Measurements from ENCODE around the gene FCN2.

Gene FCN2

DNA sequence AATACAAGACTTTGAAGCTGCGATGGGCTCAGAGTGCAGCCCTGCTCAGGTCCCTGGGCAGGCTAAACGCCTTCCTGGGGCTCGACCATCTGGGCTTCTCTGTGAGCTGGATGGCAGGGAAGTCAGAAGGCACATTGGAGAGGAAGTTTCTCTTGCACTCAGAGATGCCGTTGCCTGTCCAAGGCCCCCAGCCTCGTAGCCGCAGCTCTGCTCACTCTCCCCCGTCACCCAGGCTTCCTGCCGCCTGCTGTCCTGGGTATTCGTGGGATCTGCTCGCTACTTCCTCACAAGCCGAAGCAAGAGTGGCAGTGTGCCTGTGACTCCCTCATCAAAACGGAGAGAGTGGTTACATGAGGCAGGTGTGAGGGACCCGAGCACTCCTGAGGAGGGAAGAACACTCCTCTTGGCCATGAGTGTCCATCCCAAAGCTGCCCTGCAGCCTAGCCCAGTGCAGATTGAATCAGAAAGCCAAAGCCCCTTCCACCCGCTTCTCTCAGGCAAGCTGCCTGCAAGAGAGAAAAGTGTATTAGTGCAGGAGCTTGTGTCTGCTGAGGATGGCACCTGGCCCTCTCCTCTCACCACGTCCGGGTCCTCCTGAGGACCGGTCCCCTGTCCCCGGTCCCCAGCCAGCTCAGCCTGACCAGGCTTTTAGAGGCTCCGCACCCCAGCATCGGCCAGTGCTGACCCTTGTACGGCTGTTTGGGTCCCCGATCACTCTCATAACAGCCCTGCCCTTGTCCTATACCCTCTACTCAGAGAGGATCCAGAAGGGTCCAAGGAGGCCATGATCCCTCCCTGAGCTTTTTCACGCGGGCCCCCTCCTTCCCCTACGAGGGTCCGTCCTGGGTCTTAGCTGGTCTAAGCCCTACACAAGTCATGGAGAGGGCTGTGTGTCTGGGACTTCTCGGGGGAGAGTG lies 7.3 kb downstream of the FCN2 start:
- no peak for DNase-seq (ENCODE audit: low read depth, low spot score)

DNA sequence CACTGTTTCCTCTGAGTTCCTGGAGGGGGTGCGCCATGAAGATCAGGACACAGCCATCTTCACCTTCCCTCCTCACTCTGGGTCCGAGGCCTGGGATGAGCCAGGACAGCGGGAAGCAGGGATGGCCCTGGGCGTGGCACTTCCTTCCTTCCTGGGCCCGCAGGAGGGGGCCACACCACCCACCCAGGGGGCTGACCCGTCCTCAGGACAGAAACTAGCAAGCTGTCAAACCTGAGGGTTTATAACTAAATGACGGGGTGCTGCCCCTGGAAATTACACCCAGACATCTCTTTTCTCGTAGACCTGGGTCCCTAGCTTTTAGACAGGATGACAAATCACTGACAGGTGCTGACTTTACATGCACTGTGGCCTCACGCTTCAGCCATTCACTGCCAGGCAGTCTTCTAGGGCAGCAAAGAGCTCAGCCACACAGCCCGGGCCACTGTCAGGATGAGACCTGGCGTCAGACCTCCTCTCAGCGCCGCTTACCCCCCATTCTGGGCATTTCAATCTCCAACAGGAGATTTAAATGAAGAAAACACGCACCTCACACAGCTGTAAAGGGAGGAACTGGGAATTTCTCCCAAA lies 8.1 kb downstream of the FCN2 start:
- DNase-seq (ENCODE audit: low read depth, low spot score) = no peak

DNA sequence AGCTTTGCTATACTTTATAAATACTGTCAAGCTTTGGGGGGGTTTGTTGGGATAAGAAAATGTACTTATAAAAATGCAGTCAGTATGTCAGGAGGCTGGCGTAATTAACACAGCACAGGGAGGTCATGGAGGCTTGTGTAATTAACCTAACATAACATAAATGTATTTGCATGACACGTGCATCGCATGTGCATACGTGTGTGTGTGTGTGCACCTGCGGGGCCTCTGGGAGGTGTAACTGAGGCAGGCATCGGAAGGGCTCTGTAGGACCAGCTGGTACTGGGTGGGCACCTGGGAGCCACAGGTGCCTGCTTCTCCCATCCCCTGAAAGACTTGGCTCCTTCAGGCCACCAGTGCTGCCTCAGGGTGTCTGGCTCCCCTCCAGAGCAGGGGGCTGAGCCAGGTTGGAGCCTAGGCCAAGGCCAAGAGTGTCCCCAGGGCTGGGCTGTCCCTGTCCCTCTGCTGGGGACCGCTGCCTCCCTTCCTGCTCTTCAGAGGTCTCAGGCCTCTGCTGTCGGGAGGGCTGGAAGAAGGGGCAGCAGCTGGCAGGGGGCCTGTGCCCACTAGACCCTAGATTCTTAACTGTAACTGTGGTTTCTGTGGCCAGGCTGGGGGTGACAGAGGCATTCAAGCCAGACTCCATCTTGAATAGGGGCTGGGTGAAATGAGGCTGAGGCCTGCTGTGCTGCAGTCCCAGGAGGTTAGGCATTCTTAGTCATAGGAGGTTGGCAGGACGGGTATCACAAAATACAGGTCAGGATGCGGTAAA lies 9.0 kb downstream of the FCN2 start:
- DNase-seq (ENCODE audit: low read depth, low spot score) = no peak

DNA sequence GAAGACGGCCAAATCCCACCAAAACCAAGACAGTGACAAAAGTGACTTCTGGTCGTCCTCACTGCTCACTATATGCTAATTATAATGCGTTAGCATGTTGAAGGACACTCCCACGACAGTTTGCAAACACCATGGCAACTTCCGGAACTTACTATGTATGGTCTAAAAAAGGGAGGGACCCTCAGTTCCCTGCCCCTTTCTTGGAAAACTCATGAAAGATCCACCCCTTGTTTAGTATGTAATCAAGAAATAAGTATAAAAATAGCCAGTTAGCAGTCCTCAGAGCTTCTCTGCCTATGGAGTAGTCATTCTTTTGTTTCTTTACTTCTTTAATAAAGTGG lies 9.5 kb downstream of the FCN2 start:
- no peak for DNase-seq (ENCODE audit: low read depth, low spot score)

DNA sequence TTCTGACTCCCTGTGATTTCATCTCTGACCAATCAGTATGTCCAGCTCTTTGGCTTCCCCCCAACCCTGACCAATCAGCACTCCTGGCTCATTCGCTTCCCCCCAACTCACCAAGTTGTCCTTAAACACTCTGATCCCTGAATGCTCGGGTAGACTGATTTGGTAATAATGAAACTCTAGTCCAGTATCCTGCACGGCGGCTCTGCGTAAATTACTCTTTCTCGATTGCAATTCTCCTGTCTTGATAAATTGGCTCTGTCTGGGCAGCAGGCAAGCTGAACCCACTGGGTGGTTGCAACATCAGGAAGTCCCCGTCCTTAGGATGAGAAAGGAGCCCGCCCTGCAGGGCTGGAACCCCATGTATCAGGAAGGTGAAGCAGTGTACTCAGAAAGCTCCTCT lies 10.4 kb downstream of the FCN2 start:
- no peak for DNase-seq (ENCODE audit: low read depth, low spot score)

DNA sequence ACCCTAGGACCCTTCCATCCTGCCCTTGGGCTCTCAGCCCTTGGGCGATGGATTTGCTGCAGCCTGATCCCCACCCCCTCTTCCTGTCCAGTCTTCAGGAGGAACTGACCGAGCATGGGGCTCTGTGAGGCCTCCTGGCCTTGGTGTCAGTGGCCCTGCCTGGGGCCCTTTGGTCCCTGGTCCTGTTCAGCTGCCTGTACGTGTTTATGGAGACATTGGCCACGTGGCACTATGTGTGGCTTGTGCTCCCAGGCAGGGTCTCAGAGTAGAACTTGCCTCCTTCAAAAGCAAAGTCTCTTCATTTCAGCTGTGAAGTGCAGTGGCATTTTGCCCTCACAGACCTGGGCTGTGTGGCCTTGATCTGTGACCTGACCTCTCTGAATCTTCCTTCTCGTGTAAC lies 11.1 kb downstream of the FCN2 start:
- DNase-seq (ENCODE audit: low read depth, low spot score) = no peak

DNA sequence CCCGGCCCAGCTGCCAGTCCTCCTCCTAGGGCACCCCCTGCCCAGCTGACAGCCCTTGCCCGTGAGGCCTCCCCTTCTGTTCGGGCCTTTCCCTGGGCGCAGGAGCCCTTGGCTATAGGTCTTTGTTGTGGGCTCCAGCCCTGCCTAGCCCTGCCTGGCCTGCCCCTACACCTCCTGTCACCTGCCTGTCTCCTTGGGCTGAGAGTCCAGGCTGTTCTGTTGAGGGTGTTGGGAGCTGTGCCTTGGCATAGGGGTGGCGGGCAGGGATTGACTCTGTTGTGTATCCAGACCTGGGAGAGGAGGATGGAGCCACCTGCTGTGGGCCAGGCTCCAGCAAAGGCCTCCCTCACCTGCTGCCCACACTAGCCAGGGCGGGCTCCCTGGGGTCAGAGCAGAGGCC lies 11.6 kb downstream of the FCN2 start:
- no peak for DNase-seq (ENCODE audit: low read depth, low spot score)

DNA sequence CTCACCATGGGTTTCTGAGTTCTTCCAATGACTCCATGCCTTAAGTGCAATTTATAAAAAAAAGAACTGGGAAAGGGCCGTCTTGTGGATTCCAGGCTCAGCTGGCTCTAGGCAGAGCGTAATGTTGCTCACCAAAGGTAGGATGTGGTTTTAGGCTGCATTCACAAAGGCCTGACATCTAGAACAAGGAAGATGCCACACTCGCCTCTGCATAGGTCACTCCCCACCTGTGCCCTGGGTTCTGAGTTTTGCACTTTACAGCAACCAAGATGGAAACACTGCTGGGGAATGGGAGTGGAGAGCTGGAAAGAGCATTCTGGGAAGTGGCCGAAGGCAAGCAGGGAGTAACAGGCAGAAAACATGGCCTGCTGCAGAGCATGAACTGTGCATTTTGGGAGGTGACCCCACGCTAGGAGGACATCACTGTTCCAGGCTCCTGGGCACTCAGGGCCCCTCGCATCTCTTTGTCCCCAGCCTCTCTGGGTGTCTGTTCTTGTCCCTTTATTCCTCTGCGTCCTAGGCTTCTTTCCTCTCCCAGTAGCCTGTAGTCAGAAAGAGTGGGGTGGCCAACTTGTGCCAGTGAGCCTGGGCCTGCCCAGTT lies 12.3 kb downstream of the FCN2 start:
- DNase-seq (ENCODE audit: low read depth, low spot score) = no peak

DNA sequence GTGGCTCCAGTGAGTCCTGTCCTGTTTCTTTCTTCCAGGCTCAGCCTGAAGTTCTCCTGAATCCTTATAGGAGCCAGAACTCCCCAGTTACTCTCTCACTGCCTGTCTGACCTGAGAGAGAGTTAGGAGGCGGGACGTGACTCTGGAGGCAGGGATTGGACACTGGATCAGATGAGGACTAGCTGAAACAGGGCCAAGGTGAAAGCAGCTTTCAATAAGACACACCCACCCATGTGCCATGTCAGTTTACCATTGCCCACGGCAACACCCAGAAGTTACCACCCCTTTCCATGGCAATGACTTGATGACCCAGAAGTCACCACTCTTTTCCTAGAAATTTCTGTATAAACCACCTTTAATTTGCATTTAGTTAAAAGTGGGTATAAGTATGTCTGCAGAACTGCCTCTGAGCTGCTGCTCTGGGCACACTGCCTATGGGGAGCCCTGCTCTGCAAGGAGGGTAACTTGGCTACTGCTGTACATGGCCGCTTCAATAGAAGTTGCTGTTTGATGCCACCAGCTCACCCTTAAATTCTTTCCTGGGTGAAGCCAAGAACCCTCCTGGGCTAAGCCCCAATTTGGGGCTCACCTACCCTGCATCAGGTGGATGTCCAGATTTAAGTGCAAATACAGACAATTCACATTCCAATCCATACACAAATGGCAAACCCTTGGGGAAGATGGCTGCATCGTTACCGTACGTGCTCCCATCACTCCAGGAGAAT lies 13.7 kb downstream of the FCN2 start:
- DNase-seq (ENCODE audit: low read depth, low spot score) = no peak

DNA sequence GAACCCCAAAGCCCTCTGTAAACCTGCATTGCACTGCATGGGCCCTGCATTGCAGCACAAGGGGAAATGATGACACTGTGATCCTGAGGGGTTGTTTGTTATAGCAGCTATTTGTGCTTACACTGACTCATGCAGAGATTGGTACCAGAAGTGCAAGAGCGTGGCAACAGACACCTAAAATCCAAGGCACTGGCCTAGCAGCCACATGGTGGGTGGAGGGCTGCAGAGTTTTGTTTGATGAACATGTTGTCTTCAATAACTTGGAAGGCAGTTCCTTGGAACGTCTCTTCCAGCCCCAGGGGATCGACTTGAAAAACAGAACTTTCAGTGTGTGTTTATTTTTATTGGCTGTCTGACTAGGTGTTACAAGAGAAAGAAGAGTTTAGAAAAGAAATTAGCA lies 14.5 kb downstream of the FCN2 start:
- no peak for DNase-seq (ENCODE audit: low read depth, low spot score)

DNA sequence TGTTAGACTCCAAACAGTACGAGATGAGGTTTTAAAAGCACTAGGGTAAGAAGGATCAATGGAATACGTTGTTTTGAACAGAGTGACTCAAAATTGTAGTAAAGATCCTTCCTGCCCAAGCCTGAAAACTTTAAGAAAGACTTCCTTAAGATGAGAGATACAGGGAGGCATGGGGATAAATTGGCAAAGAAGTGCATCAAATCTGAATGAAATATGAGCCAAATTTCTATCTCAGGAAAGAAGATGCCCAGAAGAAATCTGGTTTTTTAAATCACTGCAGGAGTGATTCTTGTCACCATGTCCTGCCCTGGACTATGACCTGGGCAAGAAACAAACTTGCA lies 14.9 kb downstream of the FCN2 start:
- DNase-seq (ENCODE audit: low read depth, low spot score) = no peak

DNA sequence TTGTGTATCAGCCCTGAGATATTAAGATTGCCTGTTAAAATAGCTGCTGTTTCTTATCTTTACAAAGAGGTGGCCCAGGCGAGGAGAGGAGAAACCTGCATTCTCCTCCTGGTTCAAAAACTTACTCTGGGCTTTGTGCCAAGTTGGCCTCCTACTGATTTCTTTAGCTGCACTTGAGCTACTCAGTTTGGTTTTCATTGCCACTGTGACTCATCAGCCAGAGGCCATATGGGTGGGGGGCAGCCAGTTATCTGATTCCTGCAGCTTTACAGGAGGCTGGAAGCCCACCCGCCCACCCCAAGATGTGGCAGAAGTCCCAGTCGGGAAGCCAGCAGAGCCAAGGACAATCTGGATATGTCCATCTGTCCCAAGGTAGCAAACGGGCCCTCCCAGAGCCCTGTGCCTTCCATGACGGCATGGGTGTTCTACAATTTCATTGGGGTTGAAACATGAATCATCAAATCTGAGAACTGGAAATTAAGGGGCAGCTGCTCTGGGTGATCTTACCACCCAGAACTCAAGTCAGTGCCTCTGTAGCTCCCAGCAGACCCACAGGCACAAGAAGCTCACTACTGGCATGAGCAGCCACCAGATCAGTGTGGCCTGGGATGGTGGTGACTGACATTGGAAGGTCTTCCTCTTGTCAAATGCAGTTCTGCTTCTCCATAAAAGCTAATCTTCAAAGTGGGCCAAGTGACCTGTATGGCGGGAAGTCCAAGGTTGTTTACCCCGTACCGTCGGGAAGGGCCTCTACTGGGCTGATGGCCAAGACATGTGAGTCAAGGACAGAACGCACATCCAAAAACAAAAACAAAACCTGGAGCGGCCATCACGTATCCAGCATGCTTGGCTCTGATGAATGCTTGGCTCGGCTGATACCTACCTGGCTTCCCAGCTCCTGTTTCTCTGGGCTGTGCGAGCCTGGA lies 15.6 kb downstream of the FCN2 start:
- no peak for DNase-seq (ENCODE audit: low read depth, low spot score)

DNA sequence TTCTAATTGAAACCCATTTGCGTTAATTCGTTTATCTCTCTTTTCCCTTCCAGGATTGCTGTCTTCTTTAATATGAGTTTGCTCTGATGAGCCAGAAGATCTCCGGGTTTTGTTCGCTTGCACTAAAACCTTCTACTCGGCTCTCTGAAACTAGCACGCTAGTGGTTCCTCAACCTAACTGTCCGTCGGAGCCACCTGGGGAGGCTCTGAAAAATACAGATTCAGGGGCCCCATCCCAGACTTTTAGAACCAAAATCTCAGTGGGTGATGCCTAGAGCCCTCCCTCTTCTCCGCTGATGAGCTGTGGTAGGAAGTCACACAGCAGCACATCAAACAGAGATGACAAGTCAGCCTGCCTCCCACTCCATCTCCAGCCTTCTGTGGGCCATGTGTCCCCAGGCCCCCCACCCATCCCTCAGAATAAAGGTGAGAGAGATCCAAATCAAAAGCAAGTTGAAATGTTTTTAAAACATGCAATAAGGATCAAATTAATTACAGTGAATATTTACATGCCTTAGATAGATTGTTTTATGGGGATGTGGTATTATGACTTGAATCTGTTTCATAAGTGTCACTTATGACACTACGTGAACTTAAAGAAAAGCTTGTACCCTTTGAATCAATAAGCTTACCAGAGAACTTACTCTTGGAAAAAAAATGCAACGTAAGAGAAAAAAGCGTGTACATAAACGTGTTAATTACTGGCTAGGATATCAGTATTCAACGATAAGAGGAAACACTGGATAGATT lies 16.4 kb downstream of the FCN2 start:
- no peak for DNase-seq (ENCODE audit: low read depth, low spot score)

DNA sequence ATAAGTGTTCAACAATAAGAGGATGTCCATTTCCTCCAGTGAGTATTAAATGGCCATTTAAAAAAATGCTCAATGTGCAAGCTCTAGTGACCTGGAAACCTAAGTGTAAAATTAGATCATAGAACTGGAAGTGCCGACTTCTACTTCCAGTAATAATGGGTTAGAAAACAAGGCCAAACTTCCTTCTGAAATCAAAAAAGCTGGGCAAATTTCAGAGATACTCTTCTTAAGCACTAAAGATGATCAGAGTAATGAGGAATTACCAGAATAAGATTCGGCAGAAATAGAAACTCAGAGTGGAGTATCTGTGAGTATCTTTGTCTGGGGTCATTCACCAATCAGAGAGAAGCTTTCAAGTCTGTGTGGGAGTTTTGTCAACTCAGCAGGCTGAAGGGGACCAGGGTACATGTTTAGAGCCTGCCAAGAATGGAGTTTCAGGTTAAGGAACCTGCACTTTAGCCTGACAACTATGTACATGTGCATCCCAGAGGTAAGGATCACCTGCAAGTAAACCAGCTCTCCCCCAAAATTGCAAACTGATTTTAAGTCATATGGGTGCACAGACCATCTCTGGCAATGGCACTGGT lies 17.1 kb downstream of the FCN2 start:
- no peak for DNase-seq (ENCODE audit: low read depth, low spot score)

DNA sequence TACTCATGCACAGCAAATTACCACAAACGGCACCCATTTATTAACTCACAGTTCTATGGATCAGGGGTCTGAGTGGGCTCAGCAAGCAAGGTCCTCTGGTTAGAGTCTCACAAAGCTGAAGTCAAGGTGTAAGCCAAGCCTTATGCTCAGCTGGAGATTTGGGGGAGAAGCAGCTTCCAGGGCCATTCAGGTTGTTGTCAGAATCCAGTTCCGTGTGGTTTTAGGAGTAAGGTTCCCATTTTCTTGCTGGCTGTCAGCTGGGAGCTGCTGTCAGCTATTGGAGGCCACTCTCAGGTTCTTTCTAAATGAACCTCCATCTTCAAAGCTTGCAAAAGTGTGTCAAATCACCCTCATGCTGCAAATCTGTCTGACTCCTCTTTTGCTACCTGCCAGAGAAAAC lies 17.7 kb downstream of the FCN2 start:
- DNase-seq (ENCODE audit: low read depth, low spot score) = no peak

DNA sequence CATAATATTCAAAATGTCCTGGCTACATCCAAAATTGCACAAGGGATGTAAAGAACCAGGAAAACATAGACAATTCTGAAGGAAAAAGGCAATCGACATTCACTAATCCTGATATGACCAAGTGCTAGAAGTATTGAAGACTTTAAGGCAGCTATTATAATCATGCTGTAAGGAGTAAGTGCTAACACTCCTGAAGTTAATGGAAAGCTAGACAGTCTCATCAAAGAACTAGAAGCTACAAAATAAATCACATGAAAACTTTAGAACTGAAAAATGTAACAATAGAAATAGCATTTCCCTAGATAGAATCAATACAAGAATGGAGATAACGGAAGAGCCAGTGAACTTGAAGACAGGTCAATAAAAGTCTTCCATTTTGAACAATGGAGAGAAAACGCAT lies 18.6 kb downstream of the FCN2 start:
- no peak for DNase-seq (ENCODE audit: low read depth, low spot score)

DNA sequence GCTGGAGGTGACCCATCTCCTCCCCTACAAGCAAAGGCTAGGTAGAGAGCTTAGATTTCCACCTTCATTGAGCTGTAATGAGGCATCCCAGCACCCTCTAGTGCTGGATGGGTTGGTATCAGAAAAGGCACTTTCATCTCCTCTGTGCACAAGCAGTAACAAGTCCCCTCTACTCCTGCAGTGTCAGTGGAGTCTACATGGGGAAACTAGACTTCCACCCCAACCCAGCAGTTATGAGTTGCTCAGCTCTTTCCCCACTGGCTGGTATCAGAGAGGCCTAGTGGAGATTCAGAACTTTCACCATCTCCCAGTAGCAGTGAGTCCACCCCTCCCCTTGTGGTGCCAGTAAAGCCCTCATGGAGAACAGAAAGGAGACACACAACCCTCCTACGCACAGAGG lies 19.2 kb downstream of the FCN2 start:
- no peak for DNase-seq (ENCODE audit: low read depth, low spot score)

DNA sequence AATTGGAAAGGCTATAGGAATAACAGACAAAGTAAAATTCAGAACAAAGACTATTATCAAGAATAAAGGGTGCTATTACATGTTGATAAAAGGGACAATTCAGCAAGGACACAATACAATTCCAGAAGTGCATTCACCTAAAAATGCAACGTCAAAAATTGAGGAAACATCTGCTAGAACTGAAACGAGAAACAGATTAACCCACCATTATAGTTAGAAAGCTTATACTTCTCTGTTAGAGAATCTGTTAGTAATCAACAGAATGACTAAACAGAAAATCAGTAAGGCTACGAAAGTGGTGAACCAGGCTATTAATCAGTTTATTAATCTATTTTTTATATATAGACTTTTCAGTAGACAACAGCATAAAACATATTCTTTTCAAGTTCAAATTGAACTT lies 22.3 kb downstream of the FCN2 start:
- no peak for DNase-seq (ENCODE audit: low read depth, low spot score)

DNA sequence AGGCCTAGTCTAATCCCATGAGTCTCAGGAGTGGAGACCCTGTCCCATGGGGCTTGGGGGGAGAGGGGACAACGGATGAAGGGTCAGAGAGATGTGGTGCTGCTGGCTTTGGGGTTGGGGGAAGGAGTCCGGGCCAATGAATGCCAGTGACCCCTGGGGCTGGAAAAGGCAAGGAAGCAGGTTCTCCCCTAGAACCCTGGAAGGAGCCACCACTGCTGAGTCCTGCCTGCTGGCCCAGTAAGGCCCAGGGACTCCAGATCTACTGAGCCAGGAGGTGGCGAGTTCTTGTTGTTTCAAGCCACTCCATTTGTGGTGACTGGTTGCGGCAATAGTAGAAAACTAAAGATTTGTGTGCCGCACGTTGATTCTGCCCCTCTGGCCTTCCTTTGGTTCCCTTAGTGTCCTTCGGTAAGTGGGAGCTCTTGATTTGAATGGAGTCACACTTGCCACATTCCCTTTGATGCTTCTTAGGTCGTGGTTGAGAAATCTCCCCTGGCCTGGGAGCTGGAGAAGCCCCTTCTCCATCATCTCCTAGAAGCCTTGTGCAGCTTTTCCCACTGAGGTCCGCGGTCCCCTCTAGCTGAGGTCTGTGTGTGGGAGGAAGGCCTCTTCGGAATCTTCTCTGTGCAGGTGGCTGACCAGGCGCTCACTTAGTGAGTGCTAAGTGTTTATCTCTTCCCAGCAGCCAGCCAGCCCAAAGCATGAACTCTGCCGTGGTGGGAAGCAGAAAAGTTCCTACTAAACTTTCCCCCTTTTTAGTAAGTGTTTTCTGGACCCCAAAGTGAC lies 28.1 kb downstream of the FCN2 start:
- DNase-seq (ENCODE audit: low read depth, low spot score) = no peak

Measured in ELF-1 (cell line).